Left ventricle myocardium inferior (tissue), 1 donor: ENCODE measurements around the gene ZNFX1. TPM values are rescaled to one million over a fixed set of nuclear protein-coding genes. Genes with fewer than 3 reads are reported as not detected.

Experiments used
- DNase-seq: peaks from one replicate; pipeline ENCODE4 v3.0.0-alpha.2; 2020
- H3K27ac ChIP-seq: fragments of 200-600 bp; replicated peaks from 2 replicates; pipeline ENCODE4 v1.8.0; 2021
- H3K27me3 ChIP-seq: fragments of 200-600 bp; 2 replicates; pipeline ENCODE4 v1.8.0; 2021; ENCODE audit warnings: low read depth
- H3K36me3 ChIP-seq: fragments of 200-600 bp; 2 replicates; pipeline ENCODE4 v1.8.0; 2021
- H3K4me1 ChIP-seq: fragments of 200-600 bp; 2 replicates; pipeline ENCODE4 v1.8.0; 2021
- H3K4me3 ChIP-seq: fragments of 200-600 bp; 2 replicates; pipeline ENCODE4 v1.8.0; 2021; ENCODE audit warnings: mild to moderate bottlenecking, moderate library complexity
- H3K9me3 ChIP-seq: fragments of 200-600 bp; replicated peaks from 2 replicates; pipeline ENCODE4 v1.8.0; 2021
- CTCF ChIP-seq: fragments of 200-600 bp; IDR thresholded peaks from 2 replicates; pipeline ENCODE4 v1.8.0; 2021; ENCODE audit warnings: antibody characterized with exemption, mild to moderate bottlenecking, borderline replicate concordance
- intact Hi-C: fragments of 100-400 bp; cut with micrococcal nuclease; formaldehyde crosslinking; loops from one replicate; pipeline ENCODE4 v1.11.0; 2022
- long read RNA-seq: library from polyadenylated mRNA; unstranded; transcript quantifications from one replicate; pipeline ENCODE4 v2.0.0, GENCODE V29; 2021
- total RNA-seq: library from RNA; stranded (reverse); fragmentation: NEBNext Ultra II Directional; extraction: Animal tissue kit (Norgen Biotek cat#: 25700); gene quantifications from one replicate; pipeline ENCODE4 v1.2.1, GENCODE V29; 2021
- donor health status: DM: no; HTN: yes; CAD: no; lungs with severe emphysema.

The ZNFX1 gene
- total RNA-seq = 22.2 TPM
- long read RNA-seq, full-length matches to known transcripts = 2 of 11 reads
- long read RNA-seq, partial matches to known transcripts = 3 of 11 reads
- long read RNA-seq, other reads (novel, unspliced or antisense) = 6 of 11 reads

- intact Hi-C loops = no loop called here
- H3K4me3 ChIP-seq = peak within 1 kb of the TSS; percentile 84
- TF ChIP-seq CTCF = peak; percentile 16
These were observed at the start of gene ZNFX1 for GRCh38 chr20:49278036-49278817. ZNFX1 (minus strand) TSS chr20:49278057; CDS start chr20:49275839, 2,218 bp downstream.

GRCh38 chr20:49326026-49326425 lies 48.2 kb upstream of the ZNFX1 start:
- Histone ChIP-seq H3K27me3 (peaks cover 72% of the 10 kb centered on the region), H3K36me3 (no peaks in the 10 kb centered on the region), H3K4me1 (no peaks in the 10 kb centered on the region), H3K9me3 (no peaks in the 10 kb centered on the region), H3K27ac (no peak overlapping the region), H3K4me3 (no peak overlapping the region)
- DNase-seq = no peak
- intact Hi-C loops = no loop called here
- TF ChIP-seq CTCF = no peak

More at GRCh38 chr20:49278036-49278817, at the start of gene ZNFX1:
- peak within 1 kb of the TSS; percentile 98 for H3K27ac ChIP-seq
- H3K27me3 ChIP-seq = no peaks in the 10 kb centered on the region
- peak; percentile 99 for DNase-seq
- peaks cover 87% of the 10 kb centered on the region for H3K4me1 ChIP-seq
- H3K36me3 ChIP-seq = peaks cover 61% of the 10 kb centered on the region
- peaks cover 20% of the 10 kb centered on the region for H3K9me3 ChIP-seq

- H3K9me3 ChIP-seq = no peaks in the 10 kb centered on the region
- no peaks in the 10 kb centered on the region for H3K36me3 ChIP-seq
- H3K27me3 ChIP-seq = peaks cover 77% of the 10 kb centered on the region
- intact Hi-C loops = no loop called here
- no peak for DNase-seq
- no peak for TF ChIP-seq CTCF
- H3K4me1 ChIP-seq = peaks cover 2% of the 10 kb centered on the region
- H3K27ac ChIP-seq = no peak overlapping the region
- no peak overlapping the region for H3K4me3 ChIP-seq
These were observed 46.4 kb upstream of the ZNFX1 start for GRCh38 chr20:49324306-49324705.

GRCh38 chr20:49323622-49324238 lies 45.9 kb upstream of the ZNFX1 start:
- Histone ChIP-seq H3K36me3 (no peaks in the 10 kb centered on the region), H3K27me3 (peaks cover 77% of the 10 kb centered on the region), H3K27ac (no peak overlapping the region), H3K4me1 (peaks cover 8% of the 10 kb centered on the region), H3K4me3 (no peak overlapping the region), H3K9me3 (no peaks in the 10 kb centered on the region)
- intact Hi-C loops = no loop called here
- no peak for TF ChIP-seq CTCF
- DNase-seq = no peak

GRCh38 chr20:49320460-49320859 lies 42.6 kb upstream of the ZNFX1 start:
- peak; percentile 26 for TF ChIP-seq CTCF

More at GRCh38 chr20:49320460-49320859, 42.6 kb upstream of the ZNFX1 start:
- H3K4me3 ChIP-seq = no peak overlapping the region
- no peaks in the 10 kb centered on the region for H3K36me3 ChIP-seq
- H3K27me3 ChIP-seq = peaks cover 77% of the 10 kb centered on the region
- DNase-seq = no peak
- intact Hi-C loops = no loop called here
- no peak overlapping the region for H3K27ac ChIP-seq
- H3K9me3 ChIP-seq = no peaks in the 10 kb centered on the region
- H3K4me1 ChIP-seq = peaks cover 16% of the 10 kb centered on the region
